OCI-M2 (cell line): Measurements from ENCODE around the gene POLDIP3.

ENCODE experiments used
- DNase-seq: peaks from one replicate; lab custom pipeline; 2025; ENCODE audit not compliant: unreplicated experiment; lab: John Stamatoyannopoulos, UW

POLDIP3 gene

GRCh38 chr22:42642806-42643633 lies 28.3 kb upstream of the POLDIP3 start:
- no peak for DNase-seq

GRCh38 chr22:42641801-42642413 lies 27.2 kb upstream of the POLDIP3 start:
- DNase-seq = no peak

GRCh38 chr22:42639541-42640241 lies 25.0 kb upstream of the POLDIP3 start:
- no peak for DNase-seq

- DNase-seq = no peak
These were observed 22.9 kb upstream of the POLDIP3 start for GRCh38 chr22:42637555-42637954.

GRCh38 chr22:42636506-42636905 lies 21.8 kb upstream of the POLDIP3 start:
- no peak for DNase-seq

- DNase-seq = no peak
These were observed 20.8 kb upstream of the POLDIP3 start for GRCh38 chr22:42635531-42635930.

GRCh38 chr22:42633013-42633412 lies 18.3 kb upstream of the POLDIP3 start:
- no peak for DNase-seq

- DNase-seq = no peak
These were observed 17.4 kb upstream of the POLDIP3 start for GRCh38 chr22:42632096-42632495.

GRCh38 chr22:42630901-42631602 lies 16.4 kb upstream of the POLDIP3 start:
- no peak for DNase-seq

- DNase-seq = no peak
These were observed 15.5 kb upstream of the POLDIP3 start for GRCh38 chr22:42630211-42630610.

GRCh38 chr22:42627981-42628380 lies 13.3 kb upstream of the POLDIP3 start:
- no peak for DNase-seq

- DNase-seq = no peak
These were observed 12.4 kb upstream of the POLDIP3 start for GRCh38 chr22:42626951-42627625.

- DNase-seq = no peak
These were observed 11.7 kb upstream of the POLDIP3 start for GRCh38 chr22:42626431-42626830.

GRCh38 chr22:42625416-42625815 lies 10.7 kb upstream of the POLDIP3 start:
- no peak for DNase-seq

GRCh38 chr22:42624551-42625106 lies 9.9 kb upstream of the POLDIP3 start:
- no peak for DNase-seq

GRCh38 chr22:42623756-42624441 lies 9.2 kb upstream of the POLDIP3 start:
- no peak for DNase-seq

- DNase-seq = no peak
These were observed 8.6 kb upstream of the POLDIP3 start for GRCh38 chr22:42623301-42623751.

- no peak for DNase-seq
These were observed 7.5 kb upstream of the POLDIP3 start for GRCh38 chr22:42622061-42622710.

GRCh38 chr22:42621505-42622002 lies 6.9 kb upstream of the POLDIP3 start:
- no peak for DNase-seq
